Endothelial cell (in vitro differentiated cells): ENCODE measurements around the gene TMTC1. TPM values are rescaled to one million over a fixed set of nuclear protein-coding genes. Genes with fewer than 3 reads are reported as not detected.

Experiments
- DNase-seq: peaks from one replicate; pipeline ENCODE4 v3.0.0; 2021; ENCODE audit warnings: low spot score
- H3K27ac Mint-ChIP-seq: one replicate; pipeline ENCODE4 v1.8.0; 2021; ENCODE audit warnings: mixed read lengths, inconsistent platforms; ENCODE audit not compliant: unreplicated experiment
- H3K27me3 Mint-ChIP-seq: one replicate; pipeline ENCODE4 v1.8.0; 2021; ENCODE audit warnings: mild to moderate bottlenecking, moderate library complexity, mixed read lengths, inconsistent platforms; ENCODE audit not compliant: unreplicated experiment
- H3K36me3 Mint-ChIP-seq: one replicate; pipeline ENCODE4 v1.8.0; 2021; ENCODE audit warnings: mild to moderate bottlenecking, low read depth, mixed read lengths, inconsistent platforms; ENCODE audit not compliant: unreplicated experiment
- H3K4me1 Mint-ChIP-seq: one replicate; pipeline ENCODE4 v1.8.0; 2021; ENCODE audit warnings: mild to moderate bottlenecking, mixed read lengths, inconsistent platforms; ENCODE audit not compliant: unreplicated experiment
- H3K4me3 Mint-ChIP-seq: one replicate; pipeline ENCODE4 v1.8.0; 2021; ENCODE audit warnings: mild to moderate bottlenecking, mixed read lengths, inconsistent platforms; ENCODE audit not compliant: unreplicated experiment
- H3K9me3 Mint-ChIP-seq: one replicate; pipeline ENCODE4 v1.8.0; 2021; ENCODE audit warnings: mixed read lengths, inconsistent platforms; ENCODE audit not compliant: unreplicated experiment
- CTCF ChIP-seq: fragments of 200-600 bp; sonication (generic); IDR thresholded peaks from one replicate; pipeline ENCODE4 v1.5.0; 2021; ENCODE audit warnings: antibody characterized with exemption; ENCODE audit not compliant: unreplicated experiment
- total RNA-seq: library from RNA; stranded (reverse); fragmentation: NEBNext Ultra II Directional; extraction: Animal tissue kit (Norgen Biotek cat#: 25700); gene quantifications from one replicate; pipeline ENCODE4 v1.2.1, GENCODE V29; 2021; ENCODE audit not compliant: unreplicated experiment

TMTC1 gene
- total RNA-seq, 1 donor from 2014 or later: 0.95 TPM

- no peaks in the 10 kb centered on the region for H3K27me3 Mint-ChIP-seq
- no peak for TF ChIP-seq CTCF
- no peaks in the 10 kb centered on the region for H3K9me3 Mint-ChIP-seq
- no peak overlapping the region for H3K4me3 Mint-ChIP-seq
- no peak for DNase-seq
- H3K27ac Mint-ChIP-seq: no peak overlapping the region
- no peaks in the 10 kb centered on the region for H3K36me3 Mint-ChIP-seq
- H3K4me1 Mint-ChIP-seq: peaks cover under 1% of the 10 kb centered on the region
Measured at GRCh38 chr12:29460082-29460481, 323.7 kb downstream of the TMTC1 start.

GRCh38 chr12:29455087-29455486, 328.7 kb downstream of the TMTC1 start:
- no peak for TF ChIP-seq CTCF
- Mint-ChIP-seq H3K27ac (no peak overlapping the region), H3K4me1 (no peaks in the 10 kb centered on the region), H3K9me3 (no peaks in the 10 kb centered on the region), H3K36me3 (no peaks in the 10 kb centered on the region), H3K27me3 (no peaks in the 10 kb centered on the region), H3K4me3 (no peak overlapping the region)
- no peak for DNase-seq

GRCh38 chr12:29451888-29452287, 331.9 kb downstream of the TMTC1 start:
- TF ChIP-seq CTCF: no peak
- Mint-ChIP-seq H3K27me3 (no peaks in the 10 kb centered on the region), H3K36me3 (no peaks in the 10 kb centered on the region), H3K9me3 (no peaks in the 10 kb centered on the region), H3K4me3 (no peak overlapping the region), H3K4me1 (no peaks in the 10 kb centered on the region), H3K27ac (no peak overlapping the region)
- no peak for DNase-seq
